Omental fat pad (tissue), 4 donors: ENCODE results near the gene DNAH3. TPM values are rescaled to one million over a fixed set of nuclear protein-coding genes. Genes with fewer than 3 reads are reported as not detected.

Source experiments
- ATAC-seq: fragments of 150-250 bp; one replicate; pipeline ENCODE4 v1.9.1; 2016; ENCODE audit warnings: mild to moderate bottlenecking, moderate library complexity; ENCODE audit not compliant: low FRiP score
- DNase-seq: peaks from one replicate; pipeline ENCODE4 v3.0.0-alpha.2; 2019; ENCODE audit warnings: low spot score
- total RNA-seq, 4 donors: library from RNA; depleted of rRNA; stranded (reverse); fragments of >200 nt; gene quantifications; one replicate each; pipeline ENCODE4 v1.1.0, GENCODE V29; 2016
- TF ChIP-seq, protein P1 (sequence below), 3 donors: fragments of 450-650 bp; IDR thresholded peaks; one replicate each; pipeline ENCODE4 v1.5.1; 2016 to 2017; ENCODE audit warnings: antibody characterized with exemption in 3 of 3, mild to moderate bottlenecking in 3 of 3, moderate library complexity in 2 of 3

DNAH3 gene
- total RNA-seq, 4 donors from 2014 or later, result 0.12 TPM; not detected in 3

DNA sequence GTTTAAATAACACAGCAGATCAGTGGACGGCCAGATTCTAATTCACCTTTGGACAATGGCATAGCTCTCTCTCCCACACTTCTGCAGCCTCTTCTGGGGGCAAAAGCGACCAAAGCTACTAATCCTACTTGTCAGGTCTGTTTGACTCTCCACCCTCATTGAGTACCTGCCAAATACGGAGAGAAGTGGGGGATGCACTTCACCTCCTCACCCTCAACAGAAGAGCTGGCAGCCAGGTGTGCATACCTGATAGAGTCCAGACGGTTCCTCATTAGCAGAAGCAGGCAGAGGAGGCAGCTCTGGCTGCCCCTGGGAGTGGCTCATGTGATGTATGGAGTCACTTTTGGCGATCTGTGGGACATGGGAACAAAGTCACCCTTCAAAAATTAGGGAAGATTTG is 4.9 kb downstream of the DNAH3 start:
- ATAC-seq, result no peak
- no peak for DNase-seq
- TF ChIP-seq, protein P1, sequence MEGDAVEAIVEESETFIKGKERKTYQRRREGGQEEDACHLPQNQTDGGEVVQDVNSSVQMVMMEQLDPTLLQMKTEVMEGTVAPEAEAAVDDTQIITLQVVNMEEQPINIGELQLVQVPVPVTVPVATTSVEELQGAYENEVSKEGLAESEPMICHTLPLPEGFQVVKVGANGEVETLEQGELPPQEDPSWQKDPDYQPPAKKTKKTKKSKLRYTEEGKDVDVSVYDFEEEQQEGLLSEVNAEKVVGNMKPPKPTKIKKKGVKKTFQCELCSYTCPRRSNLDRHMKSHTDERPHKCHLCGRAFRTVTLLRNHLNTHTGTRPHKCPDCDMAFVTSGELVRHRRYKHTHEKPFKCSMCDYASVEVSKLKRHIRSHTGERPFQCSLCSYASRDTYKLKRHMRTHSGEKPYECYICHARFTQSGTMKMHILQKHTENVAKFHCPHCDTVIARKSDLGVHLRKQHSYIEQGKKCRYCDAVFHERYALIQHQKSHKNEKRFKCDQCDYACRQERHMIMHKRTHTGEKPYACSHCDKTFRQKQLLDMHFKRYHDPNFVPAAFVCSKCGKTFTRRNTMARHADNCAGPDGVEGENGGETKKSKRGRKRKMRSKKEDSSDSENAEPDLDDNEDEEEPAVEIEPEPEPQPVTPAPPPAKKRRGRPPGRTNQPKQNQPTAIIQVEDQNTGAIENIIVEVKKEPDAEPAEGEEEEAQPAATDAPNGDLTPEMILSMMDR (IDR thresholded peaks at IDR 0.05), result no peak

DNA sequence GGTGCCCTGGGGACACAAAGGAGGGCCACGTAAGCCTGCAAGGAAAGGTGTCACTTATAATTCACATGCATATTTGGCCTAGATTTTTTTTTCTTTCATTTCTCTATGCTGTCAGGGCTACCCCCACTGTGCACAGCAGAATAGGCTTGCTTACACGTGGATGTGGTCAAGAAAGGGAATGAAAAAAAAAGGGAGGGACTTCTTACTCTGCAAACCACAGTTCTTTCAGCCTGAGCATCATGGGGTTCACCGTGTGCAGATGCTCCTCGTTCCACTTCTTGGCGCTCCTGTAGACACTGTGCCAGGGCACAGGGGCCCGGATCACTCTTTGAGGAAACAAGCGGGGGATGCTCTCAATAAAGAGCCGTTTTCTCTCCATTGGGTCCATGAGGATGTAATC is 16.6 kb downstream of the DNAH3 start:
- no peak for ATAC-seq
- no peak for DNase-seq
- TF ChIP-seq, protein P1 (IDR thresholded peaks at IDR 0.05), result no peak

DNA sequence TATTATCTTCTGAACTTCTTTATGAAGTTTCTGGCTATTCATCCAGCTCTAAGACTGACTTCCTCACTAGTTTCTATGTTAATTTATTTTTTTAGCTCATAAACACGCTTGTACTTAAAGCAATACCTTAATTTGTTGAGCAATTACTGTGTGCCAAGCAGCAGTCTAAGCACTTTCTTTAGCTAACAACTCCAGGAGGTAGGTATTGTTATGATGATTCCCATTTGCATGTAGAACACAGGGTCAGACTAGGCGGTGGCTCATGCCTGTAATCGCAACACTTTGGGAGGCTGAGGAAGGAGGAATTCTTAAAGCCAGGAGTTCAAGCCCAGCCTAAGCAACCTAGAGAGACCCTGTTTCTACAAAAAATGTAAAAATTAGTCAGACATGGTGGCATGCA is 19.8 kb downstream of the DNAH3 start:
- DNase-seq (no peak), ATAC-seq (no peak)
- TF ChIP-seq, protein P1 (IDR thresholded peaks at IDR 0.05), result no peak

DNA sequence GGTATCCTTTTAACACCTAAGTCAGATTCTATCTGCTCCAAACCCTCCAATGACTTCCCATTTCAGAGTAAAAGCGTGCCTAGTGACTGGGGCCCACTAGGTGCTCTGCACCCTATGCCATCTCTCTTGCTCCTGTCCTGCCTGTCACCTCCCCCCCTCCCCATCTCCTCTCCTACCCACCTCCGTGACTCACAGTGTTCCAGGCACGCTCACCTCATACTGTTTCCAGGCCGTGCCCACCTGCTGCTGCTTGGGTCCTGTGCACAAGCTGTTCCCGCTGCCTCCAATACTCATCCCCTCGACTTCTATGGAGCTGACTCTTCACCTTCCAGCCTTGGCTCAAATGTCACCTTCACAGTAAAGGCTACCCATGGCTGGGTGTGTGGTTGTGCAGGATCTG is 21.7 kb downstream of the DNAH3 start:
- no peak for DNase-seq
- no peak for ATAC-seq
- TF ChIP-seq, protein P1 (IDR thresholded peaks at IDR 0.05), result no peak

DNA sequence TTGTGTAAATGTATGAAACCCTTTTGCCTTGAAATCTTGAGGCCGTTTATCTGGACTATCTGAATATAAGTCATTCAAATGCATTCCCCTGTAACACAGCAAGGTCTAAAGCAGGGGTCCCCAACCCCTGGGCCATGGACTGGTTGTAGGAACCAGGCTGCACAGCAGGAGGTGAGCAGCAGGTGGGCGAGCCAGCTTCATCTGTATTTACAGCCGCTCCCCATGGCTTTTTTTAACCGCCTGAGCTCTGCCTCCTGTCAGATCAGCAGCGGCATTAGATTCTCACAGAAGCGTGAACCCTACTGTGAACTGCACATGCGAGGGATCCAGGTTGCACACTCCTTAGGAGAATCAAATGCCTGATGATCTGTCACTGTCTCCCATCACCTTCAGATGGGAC is 24.1 kb downstream of the DNAH3 start:
- DNase-seq, result no peak
- ATAC-seq, result no peak
- TF ChIP-seq, protein P1 (IDR thresholded peaks at IDR 0.05), result no peak

DNA sequence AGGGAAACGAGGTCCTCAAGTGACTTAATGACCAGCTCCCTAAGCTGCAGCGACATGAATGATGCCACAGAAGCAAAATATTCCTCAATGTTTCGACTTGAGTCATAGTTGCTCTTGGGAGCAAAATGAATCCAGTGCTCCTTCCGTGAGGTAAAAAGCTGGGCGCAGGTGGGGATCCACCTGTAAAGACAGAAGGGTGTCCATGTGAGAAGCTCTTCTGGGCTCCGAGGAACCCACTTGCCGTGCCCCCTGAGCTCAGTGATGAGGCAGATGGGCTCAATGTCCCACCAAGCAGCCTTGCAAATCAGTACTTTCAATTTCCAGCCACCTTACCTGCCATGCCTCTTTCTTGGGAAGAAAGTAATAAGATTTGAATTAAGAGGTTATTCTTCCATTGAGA is 25.5 kb downstream of the DNAH3 start:
- DNase-seq (no peak), ATAC-seq (no peak)
- TF ChIP-seq, protein P1 (IDR thresholded peaks at IDR 0.05), result no peak

DNA sequence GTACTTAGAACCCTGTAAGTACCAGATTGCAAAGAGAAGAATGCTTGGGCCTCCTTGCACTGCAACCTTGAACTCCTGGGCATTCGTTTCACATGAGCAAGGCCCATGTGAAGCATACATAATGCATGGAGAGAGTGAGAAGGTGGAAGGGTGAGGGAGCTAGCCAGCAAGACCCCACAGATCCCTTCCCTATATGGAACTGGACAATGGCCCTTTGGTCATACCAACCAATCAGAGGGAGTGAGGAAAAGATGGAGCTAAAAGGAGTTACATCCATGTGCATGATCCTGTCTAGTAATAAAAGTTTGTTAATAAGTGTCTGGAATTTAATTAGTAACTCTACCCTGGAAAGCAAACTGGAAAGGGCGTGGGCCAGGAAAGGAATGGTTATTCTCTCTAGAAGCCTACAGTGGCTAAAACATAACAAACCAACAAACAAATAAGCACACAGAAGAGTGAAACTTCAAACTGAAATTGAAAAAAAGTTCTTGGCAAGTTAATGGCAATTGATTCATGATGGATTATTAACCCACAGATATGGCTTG is 29.6 kb downstream of the DNAH3 start:
- no peak for ATAC-seq
- no peak for DNase-seq
- TF ChIP-seq, protein P1 (IDR thresholded peaks at IDR 0.05), result no peak
